Skeletal muscle cell (primary cell): ENCODE measurements around the gene EDIL3.

ENCODE experiments used
- DNase-seq: peaks from one replicate; pipeline ENCODE4 v3.0.0-alpha.2; 2010; ENCODE audit warnings: low read depth
- H3K4me3 ChIP-seq: 2 replicates; pipeline ENCODE4 v1.5.1; 2011; ENCODE audit warnings: low read depth, mild to moderate bottlenecking, control low read depth, low read length, moderate library complexity

The EDIL3 gene

DNA sequence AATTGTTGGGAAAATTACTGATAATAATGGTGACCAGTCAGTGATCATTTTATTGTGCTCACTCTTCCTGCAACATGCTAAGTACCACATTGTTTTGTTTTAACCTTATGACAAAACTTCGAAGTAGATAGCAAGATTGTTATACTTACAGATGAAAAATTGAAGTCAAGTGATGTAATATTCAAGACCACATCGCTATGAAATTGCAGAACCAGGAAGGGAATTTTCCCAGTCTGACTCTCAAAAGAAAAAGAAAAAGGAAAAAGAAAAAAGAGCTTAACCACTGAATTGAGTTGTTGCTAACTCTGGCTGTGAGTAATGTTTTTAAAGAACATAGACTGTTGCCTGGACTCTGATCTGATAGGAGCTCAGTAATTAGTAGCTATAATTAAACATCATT, 493.4 kb downstream of the EDIL3 start:
- no peak for DNase-seq
- no peak overlapping the region for H3K4me3 ChIP-seq
